GM12801 (cell line): ENCODE measurements around the gene AOC2.

Experiments used
- CTCF ChIP-seq: IDR thresholded peaks from one replicate; pipeline ENCODE4 v1.5.1; 2011; ENCODE audit warnings: control low read depth; ENCODE audit not compliant: insufficient read length; ENCODE audit errors: extremely low read depth

Gene AOC2

GRCh38 chr17:42845918-42846593 is 1.7 kb downstream of the AOC2 start:
- no peak for TF ChIP-seq CTCF

- TF ChIP-seq CTCF: no peak
These were observed 2.4 kb downstream of the AOC2 start for GRCh38 chr17:42846594-42847280.

- TF ChIP-seq CTCF: no peak
These were observed 3.7 kb downstream of the AOC2 start for GRCh38 chr17:42848093-42848492.

GRCh38 chr17:42849031-42849430 is 4.7 kb downstream of the AOC2 start:
- no peak for TF ChIP-seq CTCF

- TF ChIP-seq CTCF: no peak
These were observed 5.2 kb downstream of the AOC2 start for GRCh38 chr17:42849451-42850181.

GRCh38 chr17:42850954-42851353 is 6.6 kb downstream of the AOC2 start, which contains the start of gene AOC3:
Gene AOC3 (plus strand): TSS chr17:42851199. CDS start chr17:42851344, 145 bp downstream.
- no peak for TF ChIP-seq CTCF

GRCh38 chr17:42852351-42852750 is 8.0 kb downstream of the AOC2 start:
- TF ChIP-seq CTCF: no peak
